HG03354 (cell line): Measurements from ENCODE around the gene METTL8.
A peak's percentile ranks its signal among the peaks of the same experiment; 100 is the strongest.
"Not testable (repeated sequence)": the region's sequence is repeated elsewhere in the genome, so short reads cannot be mapped to it uniquely, and the experiment has no call there.

ENCODE experiments used
- ATAC-seq: cut with Tn5 transposase; IDR thresholded peaks from one replicate; pipeline ENCODE4 v1.9.1; 2021; ENCODE audit warnings: mild to moderate bottlenecking; ENCODE audit not compliant: unreplicated experiment, poor library complexity, severe bottlenecking

Gene METTL8

DNA sequence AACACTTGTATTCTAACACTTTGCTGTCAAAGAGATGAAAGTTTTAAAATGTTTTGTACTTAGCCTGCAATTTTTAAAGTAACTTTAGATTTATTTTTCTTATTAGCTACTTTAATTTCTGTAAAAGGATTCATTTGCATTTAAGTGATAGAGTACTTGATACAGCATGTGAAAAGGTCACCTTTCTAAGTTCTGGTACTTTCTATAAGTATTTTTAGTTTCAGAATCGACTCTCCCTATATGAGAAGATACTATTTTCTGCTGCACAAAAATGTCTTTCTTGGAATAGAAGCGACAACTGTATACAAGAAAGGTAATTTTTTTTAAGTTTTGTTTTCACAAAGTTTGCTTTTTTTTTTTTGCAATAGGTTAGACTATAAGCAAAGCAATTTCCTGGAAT lies 72.9 kb downstream of the METTL8 start:
- no peak for ATAC-seq

GRCh38 chr2:171353746-171354145 lies 80.0 kb downstream of the METTL8 start:
- not testable (repeated sequence) for ATAC-seq

DNA sequence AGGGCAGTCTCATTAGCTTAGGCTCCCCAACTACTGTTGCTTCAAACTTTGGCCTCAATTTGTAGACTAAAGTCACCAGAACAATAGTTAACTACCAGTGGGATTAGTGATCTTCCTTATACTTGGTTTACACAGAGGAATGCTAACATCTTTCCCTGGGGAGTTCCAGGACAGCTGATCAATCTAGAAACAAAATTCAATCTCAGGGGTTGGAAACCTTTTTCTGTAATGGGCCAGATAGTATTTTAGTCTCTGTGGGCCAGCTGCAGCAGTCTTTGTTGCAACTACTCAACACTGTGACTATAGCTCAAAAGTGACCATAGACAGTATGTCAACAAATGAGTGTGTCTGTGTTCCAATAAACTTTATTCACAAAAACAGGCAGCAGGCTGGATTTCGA lies 85.7 kb downstream of the METTL8 start:
- ATAC-seq, result no peak

DNA sequence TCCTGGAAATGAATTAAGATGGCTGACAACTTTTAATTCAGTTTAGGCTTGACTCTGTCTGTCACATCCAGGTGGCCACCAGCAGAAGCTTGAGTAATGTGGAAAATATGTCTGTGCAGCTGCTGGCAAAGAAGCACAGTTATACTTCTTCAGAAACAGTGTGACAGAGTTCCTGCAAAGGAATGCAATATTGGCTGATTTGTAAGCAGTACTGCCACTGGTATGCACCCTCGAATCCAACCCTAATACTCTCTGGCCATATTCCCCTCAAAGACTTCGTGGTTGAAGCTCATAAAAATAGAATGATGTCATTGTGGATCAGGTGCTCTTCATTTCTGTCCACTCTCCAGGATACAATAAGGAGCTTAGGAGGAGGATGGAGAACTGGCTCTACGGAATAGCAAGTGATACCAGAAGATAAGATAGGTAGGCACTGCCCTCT lies 86.2 kb downstream of the METTL8 start:
- ATAC-seq, result peak; percentile 41

GRCh38 chr2:171346723-171347557 lies 86.8 kb downstream of the METTL8 start:
- peak; percentile 68 for ATAC-seq

GRCh38 chr2:171345971-171346722 lies 87.6 kb downstream of the METTL8 start:
- ATAC-seq, result no peak

DNA sequence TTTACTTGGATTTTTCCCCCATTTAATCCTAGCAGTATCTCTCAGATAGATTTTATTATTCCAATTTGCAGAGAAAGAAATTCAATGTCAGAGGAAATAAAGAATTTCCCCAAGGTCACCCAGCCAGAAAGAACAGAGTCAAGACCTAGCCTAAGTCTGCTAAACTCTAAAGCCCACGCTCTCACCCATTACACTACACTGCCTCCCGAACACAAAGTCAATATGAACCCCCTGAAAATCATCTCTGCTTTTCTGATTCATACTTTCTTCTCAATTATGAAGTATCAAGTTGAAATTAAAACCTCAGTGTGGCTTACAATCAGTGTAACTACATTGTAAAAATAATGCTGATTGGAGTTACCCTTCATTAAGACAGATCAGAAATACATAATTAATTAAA lies 89.6 kb downstream of the METTL8 start:
- no peak for ATAC-seq

DNA sequence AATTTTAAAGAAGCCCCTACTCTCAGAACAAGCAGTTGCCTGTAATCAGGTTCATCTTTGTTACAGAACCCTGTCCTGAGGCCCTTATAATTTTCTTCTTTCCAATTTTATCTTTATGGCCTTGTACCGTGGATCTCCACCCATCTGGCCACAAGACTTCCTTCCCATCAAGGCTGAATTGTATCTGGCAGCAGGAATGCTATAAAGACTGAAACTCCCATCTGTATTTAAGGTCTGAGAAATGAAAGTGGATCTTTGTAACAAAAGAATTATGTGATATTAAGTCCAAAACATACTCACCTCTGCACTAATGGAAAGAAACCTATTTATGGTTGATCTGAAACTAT lies 91.8 kb downstream of the METTL8 start:
- ATAC-seq, result no peak

- ATAC-seq, result no peak
These were observed 92.3 kb downstream of the METTL8 start for GRCh38 chr2:171341394-171342066.

DNA sequence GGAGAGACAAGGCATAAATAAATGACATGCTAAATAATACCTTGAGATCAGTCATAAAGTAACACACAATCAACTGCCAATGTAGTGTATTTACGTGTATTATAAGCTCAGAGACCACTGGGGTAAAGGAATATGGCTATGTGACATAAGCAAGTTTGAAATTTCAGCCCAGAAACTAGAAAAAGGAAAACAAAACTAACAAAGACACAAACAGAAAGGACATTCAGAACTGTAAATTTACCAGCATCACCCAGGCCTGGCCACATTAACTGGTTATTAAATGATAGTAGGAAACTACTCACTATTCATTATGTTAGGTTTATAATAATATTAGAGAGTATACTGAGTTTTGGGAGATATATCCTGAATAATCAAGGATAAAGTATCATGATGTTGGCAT lies 98.8 kb downstream of the METTL8 start:
- ATAC-seq, result no peak

- no peak for ATAC-seq
These were observed 99.6 kb downstream of the METTL8 start for GRCh38 chr2:171334171-171334570.

DNA sequence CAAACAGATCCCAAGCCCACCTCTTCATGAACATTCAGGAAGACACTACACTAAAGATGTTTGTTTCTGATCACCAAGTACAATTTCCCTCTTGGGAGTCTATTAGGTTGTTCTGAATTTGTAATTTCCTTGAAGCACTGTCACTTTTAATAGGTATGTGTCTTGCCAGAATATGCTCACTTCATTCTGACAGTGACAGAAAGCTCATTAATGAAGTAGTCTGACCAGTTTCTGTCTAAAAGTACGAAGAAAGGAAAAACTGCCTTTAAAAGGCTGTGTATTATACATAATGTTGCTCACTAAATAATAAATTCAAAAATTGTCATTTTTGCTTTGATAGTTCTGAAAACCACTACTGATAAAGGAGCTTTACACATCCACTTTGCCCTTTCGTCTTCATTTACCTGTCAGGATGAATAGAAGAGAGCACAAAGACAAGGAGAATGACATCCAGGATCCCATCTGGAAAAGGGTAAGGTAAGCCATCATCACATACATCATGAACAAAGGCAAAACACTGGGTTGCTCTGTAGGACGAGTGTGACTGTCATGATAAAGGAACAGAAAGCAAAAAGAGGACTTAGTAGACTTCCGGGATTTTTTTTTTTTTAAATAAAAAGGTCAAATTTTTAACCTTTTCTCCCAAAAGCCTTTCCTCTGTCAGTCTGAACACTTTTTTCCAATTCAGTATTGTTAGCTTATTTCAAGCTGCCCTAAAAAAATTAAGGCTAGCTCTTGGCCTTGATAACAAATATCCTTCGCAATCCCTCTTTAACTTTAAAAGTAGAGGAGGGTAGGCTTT lies 103.4 kb downstream of the METTL8 start:
- ATAC-seq, result no peak

- no peak for ATAC-seq
These were observed 106.7 kb downstream of the METTL8 start for GRCh38 chr2:171327043-171327496.

DNA sequence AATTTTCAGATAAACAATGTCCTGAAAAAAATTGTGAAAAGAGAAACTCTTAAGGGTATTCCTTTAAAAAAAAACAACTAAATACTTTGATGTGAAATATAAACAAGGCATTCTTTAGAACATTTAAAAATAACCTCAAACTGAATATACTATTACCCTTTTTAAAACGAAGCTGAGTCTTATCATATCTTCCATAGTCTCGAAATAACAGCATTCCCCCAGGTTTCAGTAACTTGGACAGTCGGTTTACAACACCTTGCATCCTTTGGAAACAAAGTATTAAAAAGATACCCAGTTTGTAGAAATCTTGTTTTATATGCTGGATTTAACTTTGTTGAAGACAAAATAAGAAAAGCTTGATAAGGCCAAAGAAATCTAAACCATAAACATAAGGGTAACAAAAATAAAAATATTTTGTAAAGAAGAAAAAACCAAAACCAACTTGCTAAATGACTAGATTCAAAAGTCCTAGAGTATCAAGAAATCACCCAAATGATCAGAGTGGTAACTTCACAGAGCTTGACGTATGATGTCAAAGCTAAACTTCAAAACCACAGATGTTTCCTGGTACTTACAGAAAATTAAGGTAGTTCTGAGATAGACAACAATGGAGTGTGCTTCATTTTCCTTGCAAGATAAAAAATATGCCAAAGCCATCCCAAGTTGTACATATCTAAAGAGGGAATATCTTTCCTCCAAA lies 107.8 kb downstream of the METTL8 start:
- peak; percentile 47 for ATAC-seq

GRCh38 chr2:171323971-171324528 lies 109.7 kb downstream of the METTL8 start:
- ATAC-seq, result no peak

DNA sequence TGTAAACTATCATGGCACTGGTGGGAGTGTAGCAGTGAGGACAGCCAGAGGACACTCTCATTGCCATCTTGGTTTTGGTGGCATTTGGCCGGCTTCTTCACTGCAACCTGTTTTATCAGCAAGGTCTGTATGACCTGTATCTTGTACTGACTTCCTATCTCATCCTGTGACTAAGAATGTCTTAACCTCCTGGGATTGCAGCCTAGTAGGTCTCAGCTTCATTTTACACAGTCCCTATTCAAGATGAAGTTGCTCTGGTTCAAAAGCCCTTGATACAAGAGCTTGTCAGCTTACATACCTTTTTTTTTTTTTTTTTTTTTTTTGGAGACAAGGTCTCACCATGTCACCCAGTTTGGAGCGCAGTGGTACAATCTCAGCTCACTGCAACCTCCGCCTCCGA lies 110.9 kb downstream of the METTL8 start:
- ATAC-seq, result no peak

DNA sequence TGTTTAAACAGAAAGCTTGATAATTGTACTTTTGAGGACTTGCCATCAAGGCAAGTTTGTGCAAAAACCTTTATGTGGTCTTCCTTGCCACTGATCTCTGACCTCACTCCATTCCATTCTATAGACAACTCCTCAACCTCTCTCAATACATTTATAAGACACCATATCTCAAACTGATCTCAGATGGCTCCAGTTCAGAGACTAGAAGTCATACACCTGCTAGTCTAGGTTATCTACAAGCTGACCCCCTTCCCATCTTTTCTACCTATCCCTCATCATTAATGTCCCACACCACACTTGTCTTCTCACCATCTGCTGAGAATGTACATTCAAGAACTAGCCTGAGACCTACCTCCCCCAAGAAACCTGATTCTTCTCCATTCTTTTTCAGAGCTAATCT lies 113.1 kb downstream of the METTL8 start:
- ATAC-seq, result peak; percentile 2

DNA sequence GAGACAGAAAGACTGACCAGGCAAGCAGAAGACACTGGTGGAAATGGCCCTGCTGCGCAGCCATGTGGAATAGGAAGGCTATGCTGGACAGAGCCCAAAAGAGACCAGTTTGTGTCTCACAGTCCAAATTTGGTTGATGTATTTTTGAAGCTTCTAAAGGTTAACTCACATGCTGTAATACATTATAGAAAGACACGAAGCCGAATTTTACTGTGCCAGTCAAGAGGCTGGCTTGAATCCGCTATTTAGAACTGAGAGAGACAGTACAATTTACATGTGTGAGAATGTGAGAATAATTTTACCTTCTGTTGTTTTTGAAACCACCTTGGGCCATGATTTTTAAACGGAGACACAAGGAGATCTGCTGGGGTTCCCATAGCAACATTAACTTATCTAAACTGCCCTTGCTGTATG lies 113.6 kb downstream of the METTL8 start:
- ATAC-seq, result peak; percentile 45
